K562 (cell line): ENCODE data around the gene HOXC11. TPM values are rescaled to one million over a fixed set of nuclear protein-coding genes. Genes with fewer than 3 reads are reported as not detected.

Experiments
- ATAC-seq: fragments of 200-7000 bp; cut with Tn5 transposase; 3 replicates; pipeline ENCODE4 v1.9.1; 2020; ENCODE audit warnings: moderate library complexity
- BruUV-seq: library from RNA; stranded (reverse); fragments of 400-500 nt; replicated peaks from 2 replicates; lab custom pipeline; 2021; lab: Mats Ljungman, UMichigan
- CTCF ChIA-PET: fragments of 300-600 bp; formaldehyde crosslinking; extraction: SDS; loops from one replicate; lab custom pipeline; 2021; ENCODE audit warnings: low intra/inter-chr PET ratio; lab: Yijun Ruan, JAX
- POLR2A ChIA-PET: fragments of 300-600, 350-650 bp; sonication (Branson Sonifier 250); formaldehyde crosslinking; extraction: SDS; loops from one replicate; lab custom pipeline; 2021; ENCODE audit warnings: antibody characterized with exemption, inconsistent platforms; lab: Yijun Ruan, JAX
- DNase-seq, 4 experiments: peaks; one replicate each; pipeline versions ENCODE4 v3.0.0 to v3.0.0-alpha.2; 2011 to 2018; ENCODE audit warnings: low spot score in 3 of 4, mixed read lengths in 3 of 4; ENCODE audit errors: extremely low read depth in 1 of 4
- FAIRE-seq: peaks from 2 replicates; lab custom pipeline; 2011; peaks lifted over from hg19 to GRCh38; lab: Jason Lieb, UNC
- H2AFZ ChIP-seq: 2 replicates; pipeline ENCODE4 v1.6.0; 2011; ENCODE audit warnings: low read depth, low read length, control low read depth, inconsistent platforms
- H3K27ac ChIP-seq: fragments of 200-600 bp; 3 replicates; pipeline ENCODE4 v1.8.0; 2011; ENCODE audit warnings: low read depth, mild to moderate bottlenecking, control low read depth, inconsistent platforms, low read length, moderate library complexity, mixed read lengths; ENCODE audit errors: extremely low read depth
- H3K27me3 ChIP-seq, 2 experiments: fragments of 300-600 bp in 1 of 2; 2 replicates in 1 of 2; 3 replicates in 1 of 2; pipeline versions ENCODE4 v1.6.0 to v1.8.0; 2011; ENCODE audit warnings: inconsistent platforms in 2 of 2, low read length in 2 of 2, mild to moderate bottlenecking in 1 of 2, mixed read lengths in 1 of 2, moderate library complexity in 1 of 2; ENCODE audit not compliant: control insufficient read depth in 2 of 2, insufficient read depth in 2 of 2
- H3K36me3 ChIP-seq: fragments of 300-600 bp; 3 replicates; pipeline ENCODE4 v1.8.0; 2011; ENCODE audit warnings: mild to moderate bottlenecking, low read length, inconsistent platforms; ENCODE audit not compliant: control insufficient read depth, insufficient read depth
- H3K4me1 ChIP-seq, 2 experiments: fragments of 200-600 bp in 1 of 2; replicated peaks in 1 of 2; 2 replicates in 1 of 2; 3 replicates in 1 of 2; pipeline versions ENCODE4 v1.5.1 to v1.8.0; 2011; ENCODE audit warnings: inconsistent platforms in 2 of 2, low read length in 2 of 2, mild to moderate bottlenecking in 1 of 2, mixed read lengths in 1 of 2, moderate library complexity in 1 of 2; ENCODE audit not compliant: control insufficient read depth in 2 of 2, insufficient read depth in 2 of 2
- H3K4me2 ChIP-seq: 2 replicates; pipeline ENCODE4 v1.6.1; 2011; ENCODE audit warnings: low read length, control low read depth, inconsistent platforms, mixed read lengths; ENCODE audit not compliant: insufficient read depth
- H3K4me3 ChIP-seq: fragments of 200-600 bp; sonication (generic), shearing (Covaris generic); 2 replicates; pipeline ENCODE4 v1.5.1; 2016; ENCODE audit warnings: control low read depth, inconsistent platforms
- H3K79me2 ChIP-seq: fragments of 200-600 bp; 3 replicates; pipeline ENCODE4 v1.8.0; 2011; ENCODE audit warnings: low read length, inconsistent platforms; ENCODE audit not compliant: control insufficient read depth, insufficient read depth
- H3K9ac ChIP-seq, 2 experiments: 2 replicates each; pipeline versions ENCODE4 v1.6.0 to v1.6.1; 2011; ENCODE audit warnings: low read depth in 2 of 2, low read length in 2 of 2, control low read depth in 1 of 2, inconsistent platforms in 1 of 2, mild to moderate bottlenecking in 1 of 2, mixed read lengths in 1 of 2; ENCODE audit not compliant: insufficient read depth in 1 of 2
- H3K9me1 ChIP-seq: one replicate; pipeline ENCODE4 v1.6.0; 2011; ENCODE audit warnings: inconsistent platforms, mild to moderate bottlenecking, low read length, moderate library complexity; ENCODE audit not compliant: control insufficient read depth, insufficient read depth
- H3K9me3 ChIP-seq: replicated peaks from 2 replicates; pipeline ENCODE4 v1.5.1; 2011; ENCODE audit warnings: low read depth, low read length, inconsistent platforms; ENCODE audit not compliant: control insufficient read depth, insufficient read depth
- H4K20me1 ChIP-seq: replicated peaks from 2 replicates; pipeline ENCODE4 v1.6.1; 2011; ENCODE audit warnings: low read length, inconsistent platforms, mixed read lengths; ENCODE audit not compliant: control insufficient read depth, insufficient read depth
- E2F6 ChIP-seq, 2 experiments: IDR thresholded peaks; 2 replicates each; pipeline ENCODE4 v1.6.1; 2011; ENCODE audit warnings: borderline replicate concordance in 1 of 2, control low read depth in 1 of 2, low read depth in 1 of 2, low read length in 1 of 2, mild to moderate bottlenecking in 1 of 2, mixed read lengths in 1 of 2, moderate library complexity in 1 of 2; ENCODE audit not compliant: insufficient read depth in 1 of 2, insufficient read length in 1 of 2, poor library complexity in 1 of 2, severe bottlenecking in 1 of 2; ENCODE audit errors: extremely low read depth in 1 of 2
- EGR1 ChIP-seq: fragments of 450-650 bp; conservative IDR thresholded peaks from 2 replicates; pipeline ENCODE4 v1.6.1; 2017; ENCODE audit warnings: mild to moderate bottlenecking
- EZH2 ChIP-seq: IDR thresholded peaks from 2 replicates; pipeline ENCODE4 v1.6.1; 2012; ENCODE audit warnings: low read depth, mild to moderate bottlenecking, inconsistent platforms, low read length, borderline replicate concordance
- MLLT1 ChIP-seq, 2 experiments: fragments of 450-650 bp; IDR thresholded peaks; 2 replicates each; pipeline ENCODE4 v1.6.1; 2016
- PCBP1 ChIP-seq: fragments of 200-400 bp; formaldehyde crosslinking; IDR thresholded peaks from 2 replicates; pipeline ENCODE4 v1.6.1; 2018; ENCODE audit warnings: mild to moderate bottlenecking, low read depth, low read length; ENCODE audit not compliant: poor library complexity, severe bottlenecking
- STAT5A ChIP-seq: IDR thresholded peaks from 2 replicates; pipeline ENCODE4 v1.6.1; 2012; ENCODE audit warnings: low read length, inconsistent platforms, borderline replicate concordance
- ZBTB33 ChIP-seq: sonication (generic); formaldehyde crosslinking; IDR thresholded peaks from 2 replicates; pipeline ENCODE4 v1.8.1; 2023; ENCODE audit warnings: mild to moderate bottlenecking, missing genetic modification reagents
- ZNF232 ChIP-seq: sonication (generic); formaldehyde crosslinking; IDR thresholded peaks from 2 replicates; pipeline ENCODE4 v1.8.0; 2022; ENCODE audit warnings: mild to moderate bottlenecking, missing genetic modification reagents
- WGBS: fragments of 100-300 bp; shearing (Covaris generic); methylation state at CpG from one replicate; pipeline ENCODE4 v1.1.6; 2016; ENCODE audit warnings: low coverage, mixed read lengths; ENCODE audit not compliant: insufficient coverage; ENCODE audit errors: missing lambda C conversion rate; 5-methylcytosine and 5-hydroxymethylcytosine counted together
- in situ Hi-C: fragments of 300-500 bp; cut with MboI; formaldehyde crosslinking; loops from 4 replicates; pipeline ENCODE4 v1.15.0; 2018; ENCODE audit warnings: inconsistent platforms, mixed read lengths
- intact Hi-C: fragments of 100-400 bp; cut with micrococcal nuclease; formaldehyde crosslinking; loops from 2 replicates; pipeline ENCODE4 v1.14.2; 2022
- polyA plus RNA-seq, 8 experiments: library from polyadenylated mRNA; depleted of rRNA in 4 of 8; stranded (reverse) in 5 of 8; unstranded in 3 of 8; fragments of >200 nt; fragmentation: Nextera tagmentation in 2 of 8; fragmentation: Illumina TruSeq in 1 of 8; extraction: Ambion mirVana in 2 of 8; extraction: Trizol in 1 of 8; gene quantifications; 2 replicates each; pipeline versions ENCODE4 v1.2.1 to v1.2.3, GENCODE V29; 2011 to 2014; ENCODE audit warnings: inconsistent platforms in 1 of 8, missing spikeins in 1 of 8
- total RNA-seq, 7 experiments: library from RNA; depleted of rRNA in 6 of 7; stranded (reverse); fragments of >200 nt in 6 of 7; fragmentation: Illumina TruSeq in 2 of 7; extraction: Trizol in 2 of 7; gene quantifications; 2 replicates each; pipeline versions ENCODE4 v1.2.1 to v1.2.3, GENCODE V29; 2011 to 2021; ENCODE audit warnings: low replicate concordance in 1 of 7

HOXC11 gene
- total and polyA plus RNA-seq, 9 of the 15 experiments (the other 6 are each of a cell fraction or from before 2014, with no cell fraction given): not detected

GRCh38 chr12:53985994-53986685, 13.2 kb downstream of the HOXC11 start:
- no peaks in the 10 kb centered on the region for H3K36me3 ChIP-seq
- WGBS: 63% methylated on average over 31 of the region's 50 CpGs
- FAIRE-seq (no peak), ATAC-seq (no peak), DNase-seq (peak in 2 of 4 experiments; percentile 39)
- no peaks in the 10 kb centered on the region for H3K79me2 ChIP-seq
- ChIA-PET CTCF (interaction anchor here (1.6 to 3.9 kb wide), 4 partner anchors 18 to 230 kb away, joined by 9 to 26 read pairs (median 16); no protein-coding TSS in a partner anchor), POLR2A (interaction anchor here (0.5 to 3.2 kb wide), 3 partner anchors 14 to 342 kb away, joined by 3 to 43 read pairs (median 3); partner anchors contain the start of gene HOXC9)
- H3K4me3 ChIP-seq: no peak overlapping the region
- no peak overlapping the region for H3K4me2 ChIP-seq
- H4K20me1 ChIP-seq: no peaks in the 10 kb centered on the region
- in situ Hi-C loops: loop anchor here (5.0 to 10.0 kb wide), 2 partner anchors 216 to 379 kb away; partner anchors contain the start of gene GPR84
- peaks cover 35 to 50% of the 10 kb centered on the region in 2 experiments for H3K4me1 ChIP-seq
- BruUV-seq: no TSS peak
- peak overlapping the region in 1 of 2 experiments; percentile 10; a peak in 1 of 4 replicates for H3K9ac ChIP-seq
- no peak overlapping the region for H3K27ac ChIP-seq
- H2AFZ ChIP-seq: 0 out of 2 replicates have a peak overlapping the region, but pooled peaks have one; percentile 37
- no peaks in the 10 kb centered on the region for H3K9me1 ChIP-seq
- intact Hi-C loops: loop anchor here (2.0 to 10.0 kb wide), 2 partner anchors 19 to 379 kb away; partner anchors contain the start of gene GPR84
- TF ChIP-seq E2F6 (IDR thresholded peaks at IDR 0.05; ENCODE audit: borderline replicate concordance in 1 of 2, extremely low read depth in 1 of 2, insufficient read depth in 1 of 2, insufficient read length in 1 of 2, low read depth in 1 of 2, low read length in 1 of 2, poor library complexity in 1 of 2, severe bottlenecking in 1 of 2) (peak in 1 of 2 experiments; percentile 46), EZH2 (no peak), PCBP1 (peak; percentile 69), EGR1 (peak; percentile 50), ZNF232 (no peak), ZBTB33 (CRISPR knock-in tag) (peak; percentile 96), STAT5A (no peak), MLLT1 (IDR thresholded peaks at IDR 0.05) (0 out of 4 replicates have a peak, but pooled peaks of 1 of the 2 experiments have one; percentile 0)
- no peaks in the 10 kb centered on the region for H3K9me3 ChIP-seq
- peaks cover 13 to 27% of the 10 kb centered on the region in 2 experiments; a peak in 4 of 5 replicates for H3K27me3 ChIP-seq
